Nucleus accumbens (tissue), 56 donors: ENCODE measurements around the gene ANKRD11.
"Not testable (repeated sequence)": the region's sequence is repeated elsewhere in the genome, so short reads cannot be mapped to it uniquely, and the experiment has no call there.

Experiments used
- DNase-seq, 56 donors: peaks; one replicate each; lab custom pipeline; 2025; lab: John Stamatoyannopoulos, UW

ANKRD11 gene

GRCh38 chr16:89390224-89390583, 100.2 kb downstream of the ANKRD11 start:
- not testable (repeated sequence) for DNase-seq

DNA sequence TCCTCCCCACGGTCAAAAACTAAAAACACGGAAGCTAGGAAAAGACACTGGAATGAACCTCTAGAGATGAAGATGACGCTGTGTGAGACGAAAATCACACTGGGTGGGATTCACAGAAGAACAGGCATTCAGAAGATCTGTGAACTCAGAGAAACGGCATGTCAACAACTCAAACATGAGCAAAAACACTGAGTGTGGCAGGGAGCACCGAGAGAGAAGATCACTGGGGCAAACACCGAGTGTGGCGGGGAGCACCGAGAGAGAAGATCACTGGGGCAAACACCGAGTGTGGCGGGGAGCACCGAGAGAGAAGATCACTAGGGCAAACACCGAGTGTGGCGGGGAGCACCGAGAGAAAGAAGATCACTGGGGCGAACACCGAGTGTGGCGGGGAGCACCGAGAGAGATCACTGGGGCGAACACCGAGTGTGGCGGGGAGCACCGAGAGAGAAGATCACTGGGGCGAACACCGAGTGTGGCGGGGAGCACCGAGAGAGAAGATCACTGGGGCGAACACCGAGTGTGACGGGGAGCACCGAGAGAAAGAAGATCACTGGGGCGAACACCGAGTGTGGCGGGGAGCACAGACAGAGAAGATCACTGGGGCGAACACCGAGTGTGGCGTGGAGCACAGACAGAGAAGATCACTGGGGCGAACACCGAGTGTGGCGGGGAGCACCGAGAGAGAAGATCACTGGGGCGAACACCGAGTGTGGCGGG, 100.7 kb downstream of the ANKRD11 start:
- DNase-seq: not testable (repeated sequence)

DNA sequence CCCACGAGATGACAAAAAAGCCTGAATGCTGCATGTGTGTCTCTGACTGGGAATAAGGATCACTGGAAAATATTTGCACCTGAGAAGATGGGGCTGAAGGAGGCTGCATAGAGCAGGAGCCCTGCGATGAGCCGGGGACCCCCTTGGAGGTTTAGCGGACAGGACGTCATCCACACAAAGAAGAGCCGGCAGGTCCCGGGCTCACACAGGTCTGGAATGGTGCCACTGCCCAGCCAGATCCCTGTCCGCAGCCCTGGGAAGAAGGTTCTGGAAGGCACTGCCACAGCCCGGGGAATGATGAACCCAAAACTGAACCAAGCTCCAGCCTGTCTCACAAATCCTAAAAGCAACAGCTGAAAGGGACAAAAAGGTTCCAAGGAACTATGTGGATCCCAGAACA, 101.8 kb downstream of the ANKRD11 start:
- DNase-seq: no peak

DNA sequence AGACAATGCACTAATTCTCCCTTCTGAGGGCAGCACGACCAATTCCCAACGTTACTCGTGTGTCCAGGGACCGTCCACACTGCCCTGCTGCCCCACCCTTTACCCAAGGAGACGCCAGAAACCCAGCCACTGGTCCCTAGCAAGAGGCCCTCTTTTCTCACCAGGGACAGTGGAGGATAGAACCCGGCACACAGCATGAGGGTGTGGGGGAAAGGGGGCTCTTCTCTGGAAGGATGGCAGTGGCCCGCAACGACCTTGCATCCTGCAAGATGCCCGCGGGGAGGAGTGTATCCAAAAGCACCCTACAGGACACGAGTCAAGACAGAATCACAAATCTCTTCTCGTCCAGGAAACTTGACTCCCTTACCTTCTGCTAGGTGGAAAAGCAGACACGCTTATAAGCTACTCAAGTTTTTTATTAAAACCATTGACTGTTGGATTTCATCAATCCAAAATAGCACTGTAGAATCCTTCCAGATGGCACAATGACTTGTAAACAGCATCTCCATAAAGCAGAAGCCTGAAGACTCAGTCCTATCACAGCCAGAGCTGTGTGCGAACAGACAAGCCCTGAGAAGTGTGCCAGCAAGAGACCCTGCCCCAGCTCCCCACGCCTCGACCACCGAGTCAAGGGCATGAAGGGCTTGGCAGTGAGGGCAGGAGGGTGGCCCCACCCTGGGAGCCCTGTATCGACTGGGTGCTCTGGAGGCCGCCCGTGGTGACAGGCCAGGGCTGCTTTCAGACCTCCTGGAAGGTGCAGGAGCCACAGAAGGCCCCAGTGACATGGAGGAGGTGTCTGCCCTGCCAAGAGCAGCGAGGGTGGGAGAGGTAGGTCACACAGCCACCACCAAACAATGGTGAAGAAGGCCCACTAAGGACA, 103.8 kb downstream of the ANKRD11 start:
- no peak for DNase-seq

- DNase-seq: no peak
These were observed 104.6 kb downstream of the ANKRD11 start for GRCh38 chr16:89385712-89386111.

- no peak for DNase-seq
These were observed 106.1 kb downstream of the ANKRD11 start for GRCh38 chr16:89384282-89384681.

DNA sequence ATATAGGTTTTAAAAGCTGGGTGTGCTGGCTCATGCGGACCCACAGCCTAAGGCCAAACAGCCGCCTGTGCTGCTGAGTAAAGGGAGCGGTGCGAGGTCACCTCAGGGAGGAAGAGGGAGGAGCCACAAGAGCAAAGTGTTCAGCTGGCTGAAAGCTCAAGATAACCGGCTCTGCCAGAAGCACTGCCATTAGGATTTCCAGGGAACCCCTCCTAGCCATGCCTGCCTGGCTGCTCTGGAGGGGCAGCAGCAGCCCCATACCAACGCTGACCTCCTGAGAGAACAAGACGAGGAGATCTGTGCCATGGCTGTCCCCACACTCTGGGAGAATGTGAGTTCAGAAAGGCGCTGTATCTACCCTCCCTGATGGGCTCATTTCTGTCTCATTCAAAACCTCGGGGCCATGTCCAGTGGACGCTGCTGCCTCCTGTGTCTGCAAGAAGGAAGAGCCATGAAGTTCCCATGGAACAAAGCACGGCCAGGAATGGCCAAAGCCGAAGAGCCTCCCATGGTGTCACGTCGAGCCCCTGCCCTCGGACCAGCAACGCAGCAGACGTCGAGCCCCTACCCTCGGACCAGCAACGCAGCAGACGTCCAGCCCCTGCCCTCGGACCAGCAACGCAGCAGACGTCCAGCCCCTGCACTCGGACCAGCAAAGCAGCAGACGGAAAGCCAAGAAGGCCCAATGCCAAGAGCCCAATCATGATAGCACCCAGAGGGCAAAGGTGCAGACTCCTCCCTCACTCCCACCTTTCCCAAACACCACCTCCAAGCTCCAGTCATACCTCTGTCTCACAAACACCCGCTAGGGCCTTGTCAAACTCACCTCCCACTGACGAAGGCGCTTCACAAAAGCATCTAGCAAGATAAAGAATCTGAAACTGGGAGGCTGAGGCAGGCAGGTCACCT, 107.0 kb downstream of the ANKRD11 start:
- peak in 6 of 56 donors; percentile 32 to 38 (median 34) for DNase-seq

GRCh38 chr16:89382555-89382954, 107.8 kb downstream of the ANKRD11 start:
- DNase-seq: not testable (repeated sequence)

DNA sequence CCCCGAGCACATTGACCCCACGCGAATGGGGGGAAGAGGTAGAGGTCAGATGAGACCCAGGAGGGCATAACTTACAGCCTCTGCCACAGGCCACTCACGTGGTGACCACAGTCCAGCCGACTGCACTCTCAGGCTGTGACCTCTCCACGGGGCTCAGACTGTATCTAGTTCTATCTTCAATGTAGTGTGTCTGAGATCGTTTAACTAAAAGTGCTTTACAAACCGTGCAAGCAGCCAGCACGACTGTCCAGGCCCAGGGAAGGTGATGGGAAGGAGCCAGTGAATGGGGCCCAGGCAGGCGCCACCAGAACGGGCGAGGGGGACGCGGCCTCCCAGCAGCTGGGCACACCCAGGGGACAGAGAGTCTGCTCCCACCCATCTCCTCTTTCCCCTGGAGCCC, 108.6 kb downstream of the ANKRD11 start:
- no peak for DNase-seq

DNA sequence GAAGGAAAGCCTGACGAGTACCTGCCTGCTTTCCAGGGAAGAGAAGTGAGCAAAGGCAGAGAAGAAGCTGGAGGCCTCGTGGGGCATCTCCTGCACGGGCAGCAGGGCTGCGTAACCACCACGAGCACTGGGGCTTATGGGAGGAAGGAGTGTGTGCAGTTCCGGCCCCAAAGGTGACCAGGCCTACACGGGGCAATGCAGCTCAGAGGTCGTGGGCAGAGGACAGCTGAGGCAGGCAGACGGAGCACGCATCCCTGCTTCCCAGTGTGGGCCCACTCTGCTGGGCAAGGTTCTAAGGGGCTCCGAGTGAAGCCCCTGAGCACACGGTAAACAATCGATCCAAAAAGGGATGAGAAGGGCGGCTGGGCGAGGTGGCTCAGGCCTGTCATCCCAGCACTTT, 109.7 kb downstream of the ANKRD11 start:
- no peak for DNase-seq

GRCh38 chr16:89378947-89379771, 111.2 kb downstream of the ANKRD11 start:
- peak in 16 of 56 donors; percentile 11 to 52 (median 22) for DNase-seq

GRCh38 chr16:89377453-89377848, 112.9 kb downstream of the ANKRD11 start:
- DNase-seq: no peak

DNA sequence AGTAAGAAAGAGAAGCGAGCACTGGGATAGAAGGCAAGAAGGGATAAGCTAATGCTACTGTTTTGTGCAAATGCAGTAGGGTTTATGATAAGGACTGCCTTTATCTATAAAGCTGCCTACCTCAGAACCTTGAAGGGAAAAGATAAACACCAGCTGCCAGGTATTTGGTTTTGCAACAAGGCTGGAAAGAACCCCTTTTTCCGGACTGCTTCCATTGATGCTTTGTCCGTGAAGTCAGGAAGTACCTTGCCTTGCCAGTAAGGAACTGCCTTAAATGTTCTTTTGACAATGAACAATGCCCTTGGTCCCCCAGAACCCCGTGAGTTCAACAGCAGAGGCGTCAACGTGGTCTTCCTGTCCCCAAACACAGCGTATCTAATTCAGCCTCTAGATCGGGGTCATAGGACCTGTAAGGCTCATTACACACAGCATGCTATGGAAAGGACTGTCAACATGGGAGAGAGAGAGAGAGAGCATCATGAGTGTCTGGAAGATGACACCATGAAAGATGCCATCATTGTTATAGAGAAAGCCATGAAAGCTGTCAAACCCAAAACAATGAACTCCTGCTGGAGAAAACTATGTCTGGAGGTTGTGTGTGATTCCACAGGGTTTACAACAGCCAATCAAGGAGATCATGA, 113.4 kb downstream of the ANKRD11 start:
- DNase-seq: no peak

DNA sequence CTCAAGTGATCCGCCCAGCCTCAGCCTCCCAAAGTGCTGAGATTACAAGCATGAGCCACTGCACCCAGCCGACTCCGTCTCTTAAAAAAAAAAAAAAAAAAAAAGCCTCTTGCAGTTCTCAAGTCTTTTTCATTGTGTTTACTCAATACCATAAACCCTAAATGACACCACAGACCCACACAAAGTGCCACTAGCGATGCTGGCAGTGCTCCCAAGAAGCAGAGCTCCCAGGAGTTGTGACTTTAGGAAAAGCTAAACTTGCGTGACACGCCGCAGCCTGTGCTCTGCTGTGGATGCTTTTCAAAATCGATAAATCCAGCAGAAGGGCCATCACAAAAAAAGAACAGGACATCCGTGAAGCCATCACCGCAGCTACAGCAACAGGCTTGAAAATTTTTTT, 114.7 kb downstream of the ANKRD11 start:
- no peak for DNase-seq

- DNase-seq: no peak
These were observed 115.3 kb downstream of the ANKRD11 start for GRCh38 chr16:89375021-89375420.

GRCh38 chr16:89374393-89374960, 115.9 kb downstream of the ANKRD11 start:
- DNase-seq: peak in 27 of 56 donors; percentile 7 to 71 (median 40)

- DNase-seq: peak in 38 of 56 donors; percentile 14 to 68 (median 44)
These were observed 116.8 kb downstream of the ANKRD11 start for GRCh38 chr16:89373355-89374110.

GRCh38 chr16:89371968-89372634, 118.3 kb downstream of the ANKRD11 start:
- DNase-seq: peak in 2 of 56 donors; percentile 13 to 43
